CD4-positive, alpha-beta T cell treated with Interferon alpha-2 for 1 hour (primary cell): ENCODE data around the gene TMEM273.
A peak's percentile ranks its signal among the peaks of the same experiment; 100 is the strongest.

Source experiments
- DNase-seq, 2 donors: peaks; one replicate each; pipeline ENCODE4 v3.0.0-alpha.2; 2020 to 2022

Gene TMEM273

DNA sequence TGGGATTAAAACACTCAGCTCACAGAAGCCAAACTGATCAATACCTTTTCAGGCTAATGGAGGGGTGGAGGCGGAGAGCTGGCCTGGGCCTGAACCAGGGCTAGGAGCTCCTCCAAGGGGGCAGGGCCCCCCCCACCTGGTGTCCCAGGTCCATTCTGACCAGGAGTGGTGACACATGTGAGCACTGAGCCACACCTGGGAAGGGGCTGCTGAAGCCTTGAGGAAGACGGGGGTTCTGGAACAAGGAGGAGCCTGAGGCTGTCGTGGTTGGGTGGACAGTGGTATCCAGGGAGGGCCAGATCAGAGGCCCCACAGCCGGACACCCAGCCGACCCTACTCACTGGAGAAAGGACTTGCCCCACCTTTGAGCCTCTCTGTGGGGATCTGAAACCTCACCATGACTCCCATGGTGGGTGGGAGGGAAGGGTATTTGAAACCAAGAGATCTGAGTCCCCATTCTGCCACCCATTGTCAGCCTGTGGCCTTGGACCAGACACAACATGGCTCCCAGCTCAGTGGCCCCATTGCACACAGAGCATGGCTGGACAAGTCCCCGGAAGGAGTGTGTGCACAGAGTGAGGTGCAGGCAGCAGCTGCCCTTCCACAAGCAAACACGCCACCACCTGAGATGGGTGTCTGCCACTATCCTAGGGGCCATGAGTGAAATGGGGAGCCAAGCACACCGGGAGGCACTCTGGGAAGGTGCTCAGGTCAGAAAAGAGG lies 12.4 kb downstream of the TMEM273 start:
- DNase-seq, result no peak

DNA sequence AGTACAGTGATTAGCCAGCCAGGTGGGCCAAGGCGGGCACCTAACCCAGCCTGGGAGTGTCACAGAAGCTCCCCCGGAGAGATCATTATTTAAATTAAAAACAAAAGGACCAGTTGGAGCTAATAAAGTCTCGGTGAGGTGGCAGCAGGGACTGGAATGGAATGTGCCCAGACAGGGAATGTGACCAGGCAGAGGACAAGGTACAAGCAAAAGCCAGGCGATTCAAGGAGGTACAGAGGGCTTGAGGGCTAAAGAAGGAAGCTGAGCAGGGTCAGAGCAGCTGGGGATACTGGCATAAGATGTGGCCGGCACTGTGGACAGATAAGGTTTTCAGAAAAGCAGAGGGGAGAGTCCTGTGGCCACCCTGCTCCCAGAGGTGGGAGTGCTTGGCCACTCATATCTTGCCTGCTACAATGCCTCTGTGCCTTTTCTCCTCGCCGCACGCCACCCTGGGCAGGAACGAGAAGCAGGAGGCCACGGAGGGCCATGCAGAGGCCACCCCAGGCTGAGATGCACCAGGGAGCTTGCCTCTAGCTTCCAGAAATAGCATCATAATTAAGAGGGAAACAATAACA lies 13.2 kb downstream of the TMEM273 start:
- no peak for DNase-seq

DNA sequence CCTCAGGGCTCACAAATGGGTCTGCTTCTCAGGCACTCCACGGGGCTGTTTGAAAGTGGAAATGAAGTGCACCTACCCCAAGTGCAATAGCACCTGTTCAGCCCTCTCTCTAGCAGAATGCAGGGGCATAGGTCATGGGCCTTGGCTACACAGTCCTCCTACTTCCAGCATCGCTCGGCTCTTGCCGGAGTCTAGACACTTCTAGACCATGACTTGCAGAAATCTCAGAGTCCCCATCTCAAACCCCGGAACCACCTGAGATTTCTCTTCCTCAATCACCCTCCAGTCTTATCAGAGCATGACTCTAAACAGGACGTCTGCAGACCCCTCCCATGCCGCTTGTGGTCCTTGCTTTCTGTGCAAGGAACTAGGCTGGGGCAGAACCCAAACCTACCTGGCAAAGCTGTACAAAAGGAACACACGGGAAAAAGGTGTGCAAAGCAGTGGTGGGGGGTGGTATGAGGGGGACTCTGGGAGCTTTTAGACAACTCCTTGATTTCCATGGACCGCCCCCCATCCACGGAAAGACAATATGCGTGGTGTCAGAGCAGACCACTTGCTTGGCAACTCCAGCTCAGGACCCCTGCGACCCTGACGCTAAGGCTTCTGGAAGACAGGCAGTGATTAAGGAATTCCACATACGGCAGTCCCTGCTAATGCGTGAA lies 13.8 kb downstream of the TMEM273 start:
- DNase-seq, result no peak

DNA sequence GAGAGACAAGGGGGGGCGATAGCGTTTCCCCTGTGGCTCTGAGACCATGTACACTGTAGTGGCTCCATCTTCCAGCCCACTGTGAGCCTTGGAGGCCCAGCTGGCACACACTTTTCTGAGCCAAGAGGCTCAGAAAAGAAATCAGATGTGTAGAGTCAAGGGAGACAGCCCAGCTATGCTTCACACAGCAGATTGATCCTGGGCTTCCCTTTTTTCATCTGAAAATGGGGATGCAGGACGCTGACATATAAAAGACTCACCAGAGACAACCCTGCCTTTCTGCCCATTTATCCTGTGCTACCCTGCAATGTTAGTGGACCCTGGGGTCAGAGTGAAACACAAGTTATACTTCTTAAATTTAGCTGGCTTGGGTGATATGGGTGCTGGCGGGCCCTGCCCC lies 14.3 kb downstream of the TMEM273 start:
- DNase-seq, result no peak

DNA sequence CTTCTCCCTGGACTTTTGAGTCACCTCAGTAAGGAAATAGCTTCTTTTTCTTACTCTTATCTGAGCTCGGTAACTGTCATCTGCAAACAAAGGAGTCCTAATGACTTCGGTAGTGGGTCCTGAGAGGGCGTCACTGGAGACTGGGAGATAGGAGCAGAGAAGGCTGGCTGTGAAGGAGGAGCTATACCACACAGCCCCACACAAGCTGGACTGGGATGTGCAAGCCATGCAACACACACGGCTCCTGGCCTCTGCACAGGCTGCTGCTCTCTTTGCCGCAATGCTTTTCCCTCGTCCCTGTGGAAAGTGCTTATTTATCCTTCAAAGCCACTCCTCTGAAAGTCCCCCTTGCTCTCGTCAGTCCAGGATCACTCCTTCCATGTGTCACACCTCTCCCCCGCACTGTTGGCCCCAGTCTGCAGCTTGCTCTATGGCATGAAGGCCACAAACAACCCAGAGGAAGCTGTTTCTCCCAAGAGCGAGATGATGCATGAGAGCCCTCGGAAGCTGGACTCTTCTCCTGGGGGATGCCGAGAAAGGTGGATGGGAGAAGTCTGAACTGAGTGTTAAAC lies 14.9 kb downstream of the TMEM273 start:
- DNase-seq, result no peak

DNA sequence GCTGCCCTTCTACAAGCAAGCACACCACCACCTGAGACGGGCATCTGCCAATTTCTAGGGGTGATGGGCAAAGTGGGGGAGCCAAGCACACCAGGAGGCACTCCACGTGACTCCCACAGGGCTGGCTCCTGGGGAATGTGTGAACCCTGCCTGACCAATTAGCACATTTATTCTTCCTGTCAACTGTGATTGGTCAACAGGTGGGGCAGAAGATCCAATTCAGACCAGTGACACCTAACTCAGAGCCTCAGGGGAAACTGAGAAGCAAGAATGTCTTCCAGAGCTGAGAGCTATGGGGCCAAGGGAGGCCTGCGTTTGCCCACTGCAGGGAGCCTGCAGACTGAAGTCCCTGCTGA lies 15.4 kb downstream of the TMEM273 start:
- DNase-seq, result no peak

DNA sequence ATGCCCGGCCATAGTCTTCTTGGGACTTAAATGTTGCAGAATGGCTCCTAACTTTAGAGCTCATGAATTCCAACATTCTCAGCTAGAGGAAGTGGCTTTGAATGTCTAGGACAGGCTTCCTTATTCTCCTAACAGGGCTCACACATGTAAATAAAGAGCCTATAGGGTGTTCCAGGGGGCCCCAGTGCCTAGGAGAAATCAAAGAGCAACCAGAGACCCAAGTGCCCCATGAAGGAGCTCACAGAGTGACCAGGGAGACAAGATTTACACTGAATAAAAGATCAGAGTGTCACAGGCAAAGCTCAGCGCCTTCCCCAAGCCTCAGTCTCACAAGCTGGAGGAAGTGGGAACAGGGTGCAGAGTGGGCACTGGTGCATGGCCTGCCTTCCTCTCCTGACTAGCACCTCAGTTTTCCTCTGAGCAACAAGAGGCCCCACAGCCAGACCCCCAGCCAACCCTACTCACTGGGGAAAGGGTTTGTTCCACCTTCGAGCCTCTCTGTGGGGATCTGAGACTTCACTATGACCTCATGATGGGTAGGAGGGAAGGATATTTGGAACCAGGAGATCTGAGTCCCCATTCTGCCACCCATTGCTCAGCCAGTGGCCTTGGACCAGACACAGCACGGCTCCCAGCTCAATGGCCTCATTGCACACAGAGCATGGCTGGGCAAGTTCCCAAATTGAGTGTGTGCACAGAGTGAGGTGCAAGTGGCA lies 16.0 kb downstream of the TMEM273 start:
- DNase-seq, result no peak

DNA sequence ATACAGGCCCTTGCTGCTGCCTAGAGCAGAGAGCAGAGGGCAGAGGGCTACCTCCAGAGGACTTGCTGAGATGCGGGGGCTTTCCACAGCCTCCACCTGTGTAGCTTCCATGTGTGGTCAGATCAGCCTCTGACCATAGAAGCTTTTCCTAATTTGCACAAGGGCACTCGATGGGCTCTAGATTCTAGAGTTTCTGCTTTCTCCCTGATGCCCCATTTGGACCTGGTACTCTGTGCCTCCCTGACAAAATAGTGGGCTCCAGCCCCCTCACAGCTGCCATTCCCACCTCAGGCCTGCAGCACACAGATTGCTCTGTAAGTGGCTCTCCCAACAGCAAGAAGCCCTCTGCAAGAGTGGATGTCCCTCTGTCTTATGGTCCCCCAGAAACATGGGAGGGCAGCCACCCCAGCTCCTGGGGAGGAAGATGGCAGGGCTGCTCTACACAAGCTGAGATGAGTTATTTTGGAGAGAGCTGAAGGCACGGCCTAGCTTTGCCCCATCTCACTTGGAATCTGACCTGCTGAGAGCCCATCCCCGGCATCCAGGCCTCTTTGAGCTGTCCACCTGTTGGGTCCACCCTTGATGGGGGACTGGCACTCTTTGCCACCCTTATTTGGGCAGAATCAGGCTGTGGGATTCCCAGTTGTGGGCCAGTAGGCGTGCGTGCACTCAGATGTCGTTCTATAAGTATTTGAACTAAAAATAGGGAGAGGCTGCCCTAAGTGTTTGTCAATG lies 16.7 kb downstream of the TMEM273 start:
- no peak for DNase-seq

DNA sequence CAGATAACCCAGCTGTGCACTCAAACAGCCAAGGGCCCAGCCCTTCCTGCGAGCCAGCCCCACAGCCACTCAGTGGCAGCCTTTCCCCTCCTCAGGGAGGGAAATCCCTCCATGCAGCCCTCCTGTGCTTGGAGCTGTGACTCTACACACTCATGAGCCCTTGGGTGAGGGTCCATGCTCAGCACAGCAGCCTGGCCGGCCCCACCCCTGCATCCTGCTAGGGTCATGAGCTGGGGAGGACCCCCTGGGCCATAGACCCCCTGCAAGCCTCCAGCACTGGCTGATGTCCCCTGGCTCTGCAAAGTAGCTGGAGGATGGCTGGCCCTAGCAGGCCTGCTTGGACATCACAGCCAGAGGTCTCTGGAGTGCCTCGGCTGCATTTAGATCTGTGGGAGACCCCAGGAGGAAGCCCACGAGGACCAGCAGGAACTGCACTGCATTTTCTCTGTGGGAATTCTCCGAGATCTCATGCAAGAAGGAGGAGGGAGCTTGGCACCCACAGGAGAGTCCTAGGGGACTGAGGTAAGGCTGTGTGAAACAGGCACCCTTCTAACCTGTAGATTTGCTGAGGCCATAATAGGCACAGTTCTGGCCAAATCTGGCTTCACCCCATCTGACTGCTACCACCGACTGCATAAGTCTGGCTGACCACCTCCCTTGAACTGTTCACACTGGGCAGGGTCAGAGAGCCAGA lies 17.4 kb downstream of the TMEM273 start:
- DNase-seq, result no peak

DNA sequence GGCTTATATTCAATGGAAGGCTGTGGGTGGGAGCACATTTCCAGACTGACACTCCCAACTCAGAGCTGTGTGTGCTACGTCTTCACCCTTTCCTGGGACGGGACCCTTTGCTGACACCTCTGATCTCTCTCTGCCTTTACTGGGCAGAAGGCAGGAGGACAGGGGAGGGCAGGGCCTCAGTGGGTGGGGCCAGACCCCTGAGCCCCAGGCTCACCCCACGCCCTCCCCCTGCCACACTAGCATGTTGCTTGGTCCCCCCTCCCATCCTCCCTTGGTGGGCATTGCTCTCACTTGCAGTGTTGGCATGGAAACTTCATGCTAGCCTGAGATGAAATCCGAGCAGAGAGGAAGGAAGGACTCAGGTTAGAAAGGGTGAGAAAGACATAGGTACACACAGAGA lies 18.4 kb downstream of the TMEM273 start:
- DNase-seq, result no peak

DNA sequence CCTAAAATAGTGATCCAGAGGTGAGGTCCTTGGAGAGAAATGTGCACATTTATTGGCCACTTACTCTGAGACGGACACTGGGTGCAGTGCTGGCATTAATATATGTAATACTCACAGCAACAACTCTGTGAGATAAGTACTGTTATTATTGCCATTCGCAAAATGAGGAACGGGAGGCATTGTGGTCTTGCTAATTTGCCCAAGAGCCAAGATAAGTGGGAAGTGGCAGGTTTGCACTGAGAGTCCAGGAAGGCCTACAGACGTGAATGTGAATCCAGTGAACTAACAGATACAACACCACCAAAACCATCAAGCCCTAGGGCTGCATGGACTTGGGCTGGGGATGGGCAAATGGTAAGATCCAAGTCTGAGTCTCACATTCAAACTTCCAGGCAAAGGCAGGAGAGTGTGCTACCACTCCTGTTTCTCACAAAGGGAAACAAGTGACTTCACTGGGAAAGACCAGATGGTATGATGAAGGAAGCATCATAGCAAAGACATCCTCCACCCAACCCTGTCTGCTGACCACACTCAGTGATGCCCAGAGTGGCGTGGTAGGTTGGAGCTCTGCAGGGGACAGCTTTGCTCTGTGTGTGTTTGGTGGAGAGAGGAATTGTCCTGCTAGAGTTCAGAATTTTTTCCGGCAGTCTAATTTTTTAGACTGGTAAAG lies 19.2 kb downstream of the TMEM273 start:
- no peak for DNase-seq

DNA sequence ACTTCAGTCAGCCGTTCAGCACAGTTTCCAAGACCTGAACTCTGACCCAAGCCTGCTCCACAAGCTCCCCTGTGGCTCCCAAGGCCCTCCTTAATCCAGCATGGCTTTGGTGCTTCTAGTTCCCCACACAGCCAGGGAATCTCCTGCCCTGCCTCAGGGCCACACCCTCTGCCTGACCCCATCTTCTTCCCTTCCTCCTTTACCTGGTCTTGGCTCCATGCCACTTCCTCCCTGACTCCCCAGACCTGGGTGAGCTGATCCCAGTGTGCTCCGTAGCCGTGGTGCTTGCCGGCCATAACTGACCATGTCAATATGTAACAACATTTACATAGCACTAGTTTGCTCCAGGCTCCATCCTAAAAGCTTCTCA lies 20.0 kb downstream of the TMEM273 start:
- no peak for DNase-seq

DNA sequence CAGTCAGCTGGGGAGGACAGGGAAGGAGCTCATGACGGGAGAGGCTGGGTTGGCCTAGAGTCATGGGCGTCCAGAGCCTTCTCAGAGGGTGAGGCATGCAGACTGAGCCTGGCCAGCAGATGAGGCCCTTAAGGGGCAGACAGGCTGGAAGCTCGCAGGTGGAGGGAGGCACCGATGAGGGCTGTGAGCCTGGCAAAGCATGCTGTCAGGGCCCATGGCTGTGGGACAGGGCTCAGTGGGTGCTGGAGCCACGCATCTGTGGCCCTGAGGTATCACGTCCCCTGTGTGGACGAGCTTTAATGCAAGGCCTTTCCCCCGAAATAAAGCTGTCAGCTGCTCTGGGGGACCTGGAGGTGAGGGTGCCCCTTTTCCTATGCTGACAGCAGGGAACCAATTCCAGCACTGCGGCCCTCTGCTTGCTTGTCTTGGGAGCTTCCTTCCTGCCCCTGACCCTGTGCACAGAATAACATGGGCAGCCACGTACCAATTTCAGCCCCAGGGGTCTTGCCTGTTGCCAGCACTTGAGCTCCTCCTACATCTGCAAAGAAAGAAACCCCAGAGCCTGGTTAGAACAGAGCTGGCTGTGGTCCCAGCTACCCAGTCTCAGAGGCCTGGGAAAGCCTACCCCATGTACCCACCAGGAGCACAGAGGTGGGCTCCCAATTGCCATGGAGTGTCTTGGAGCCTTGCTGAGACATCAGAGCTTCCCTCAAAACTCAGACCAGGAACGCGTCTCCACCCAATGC lies 20.6 kb downstream of the TMEM273 start:
- no peak for DNase-seq

DNA sequence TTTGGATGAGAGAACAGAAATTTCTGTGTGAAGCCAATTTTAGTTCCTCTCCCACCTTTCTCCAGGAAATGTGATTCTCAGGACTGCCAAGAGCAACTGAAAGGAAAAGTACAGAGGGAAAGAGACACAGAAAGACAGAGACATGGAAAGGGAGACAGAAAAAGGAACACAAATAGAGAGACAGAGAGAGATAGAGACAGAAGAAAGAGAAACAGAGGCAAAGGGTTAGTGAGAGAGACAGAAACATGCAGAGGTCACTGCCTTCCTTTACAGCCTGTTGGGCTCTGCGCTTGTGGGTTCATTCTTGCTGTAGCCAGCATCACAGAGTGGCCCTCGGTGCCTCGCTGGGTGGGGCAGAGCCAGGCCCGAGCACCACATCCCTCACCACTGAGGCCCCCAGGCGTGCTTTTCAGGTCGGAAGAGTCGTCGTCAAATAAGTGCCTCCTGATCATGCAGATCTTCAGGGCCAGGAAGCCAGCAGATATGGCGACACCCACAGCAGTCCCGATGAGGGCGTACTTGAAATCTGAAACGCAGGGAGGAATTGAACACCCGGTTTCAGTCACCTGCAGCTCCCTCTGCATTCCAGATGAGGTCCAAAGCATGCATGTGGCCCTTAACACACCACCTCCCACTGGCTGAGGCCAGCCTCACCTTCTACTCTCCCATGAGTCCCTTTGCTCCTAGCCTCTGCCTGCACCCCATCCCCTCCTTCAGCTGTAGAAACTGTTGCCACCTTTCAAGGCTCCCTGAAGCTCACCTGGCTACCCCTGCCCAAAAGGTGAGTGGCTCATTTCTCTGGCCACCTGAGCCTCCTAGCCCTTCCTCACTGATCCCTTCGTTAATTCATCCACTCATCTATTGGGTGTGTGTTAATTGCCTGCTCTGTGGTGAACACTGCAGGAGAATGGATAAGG lies 21.4 kb downstream of the TMEM273 start:
- no peak for DNase-seq

DNA sequence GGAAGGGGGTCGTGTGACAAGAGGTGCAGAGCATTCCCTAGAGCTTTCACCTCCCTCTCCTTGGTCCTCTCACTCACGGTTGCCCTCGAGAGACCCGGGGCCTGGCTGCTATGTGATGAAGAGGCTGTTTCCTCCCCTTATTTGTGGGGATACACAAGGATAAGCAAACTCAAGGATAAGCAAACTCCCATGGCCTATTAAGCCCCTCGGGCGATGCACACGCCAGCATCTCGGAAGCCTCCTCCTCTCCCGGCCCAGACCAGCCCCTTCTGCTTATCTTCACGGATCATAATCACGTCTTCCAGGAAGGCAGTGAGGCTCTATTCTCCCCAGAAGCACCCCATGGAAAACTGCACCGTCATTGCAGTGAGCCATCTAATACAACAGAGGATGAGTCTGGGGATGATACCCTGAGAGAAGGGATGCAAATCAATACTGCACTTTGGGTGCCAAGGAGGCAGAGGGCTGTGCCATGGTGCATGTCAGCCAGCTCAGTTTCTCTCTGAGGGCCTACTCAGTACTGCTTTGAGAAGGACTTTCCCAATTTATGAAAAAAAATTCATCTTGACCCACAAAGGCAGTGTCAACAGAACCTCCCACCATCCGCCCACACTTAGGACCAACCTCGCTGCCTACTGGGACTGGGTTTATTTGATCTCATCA lies 22.2 kb downstream of the TMEM273 start:
- DNase-seq, result no peak

DNA sequence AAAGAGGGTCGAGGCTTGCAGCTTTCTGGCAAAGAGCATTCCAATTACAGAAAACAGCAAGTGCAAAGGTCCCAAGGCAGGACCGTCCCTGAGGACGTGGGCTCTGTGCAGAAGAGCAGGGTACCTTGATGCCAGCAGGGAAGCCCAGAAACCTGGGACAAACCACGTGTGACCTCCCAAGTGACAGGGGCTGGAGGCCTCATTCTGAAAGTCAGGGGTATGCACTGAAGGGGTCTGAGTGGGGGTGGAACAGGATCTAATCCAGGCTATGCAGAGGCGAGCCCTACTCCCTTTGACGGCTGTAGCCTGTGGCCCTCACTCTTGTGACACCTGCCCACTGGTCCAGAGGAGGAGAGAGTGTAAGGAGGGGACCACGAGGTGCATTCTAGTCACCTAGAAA lies 22.9 kb downstream of the TMEM273 start:
- DNase-seq, result no peak

DNA sequence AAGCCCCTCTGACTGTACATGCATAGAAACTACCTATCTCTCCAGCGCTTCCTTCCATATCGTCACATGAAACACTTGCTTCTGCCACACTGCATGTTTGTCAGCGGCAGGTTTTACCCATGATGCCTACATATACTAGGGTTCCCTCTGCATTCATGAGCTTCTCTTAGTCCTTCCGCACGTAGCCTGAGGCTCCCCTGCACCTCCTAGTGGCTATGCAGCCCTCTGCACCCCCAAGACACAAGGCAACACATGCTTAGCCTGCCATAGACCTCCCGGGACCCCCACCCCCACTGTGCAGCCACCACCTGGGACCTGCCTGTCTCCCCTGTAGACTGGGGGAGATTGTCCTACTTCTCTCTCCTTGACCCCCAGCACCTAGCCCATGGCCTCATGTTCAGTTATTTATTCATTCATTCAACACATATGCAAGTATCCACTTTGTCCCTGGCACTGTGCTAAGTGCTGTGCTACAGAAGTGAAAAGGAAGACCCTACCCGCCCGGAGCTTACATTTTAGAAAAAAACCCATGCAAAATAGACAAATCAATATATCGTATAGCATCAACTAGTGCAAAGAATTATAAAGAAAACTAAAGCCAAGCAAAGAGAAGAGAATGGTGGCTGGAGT lies 23.5 kb downstream of the TMEM273 start:
- DNase-seq, result peak; percentile 34 to 39

DNA sequence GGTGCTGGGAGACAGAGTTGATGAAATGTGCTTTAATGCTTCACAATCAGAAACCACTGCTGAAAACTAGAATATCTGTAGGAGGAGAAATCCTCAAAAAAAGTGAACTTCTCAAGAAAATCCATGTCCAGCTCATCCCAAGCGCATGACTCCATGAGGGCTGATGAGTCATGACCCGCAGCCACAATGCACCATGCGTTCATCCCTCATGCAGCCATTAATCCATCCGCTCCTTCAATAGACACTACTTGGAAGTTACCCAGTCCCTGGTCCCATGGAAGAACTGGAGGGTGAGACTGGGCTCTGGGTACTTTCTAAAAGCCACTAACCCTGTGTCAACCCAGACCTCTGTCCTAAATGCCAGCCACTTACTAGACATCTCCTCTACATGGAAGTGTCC lies 24.4 kb downstream of the TMEM273 start:
- no peak for DNase-seq
